ENCODE measurements around the gene ZNF300. TPM values are rescaled to one million over a fixed set of nuclear protein-coding genes. Genes with fewer than 3 reads are reported as not detected.

ZNF300 gene
- total RNA-seq, 1 experiment from 2014 or later: 0.18 TPM

DNA sequence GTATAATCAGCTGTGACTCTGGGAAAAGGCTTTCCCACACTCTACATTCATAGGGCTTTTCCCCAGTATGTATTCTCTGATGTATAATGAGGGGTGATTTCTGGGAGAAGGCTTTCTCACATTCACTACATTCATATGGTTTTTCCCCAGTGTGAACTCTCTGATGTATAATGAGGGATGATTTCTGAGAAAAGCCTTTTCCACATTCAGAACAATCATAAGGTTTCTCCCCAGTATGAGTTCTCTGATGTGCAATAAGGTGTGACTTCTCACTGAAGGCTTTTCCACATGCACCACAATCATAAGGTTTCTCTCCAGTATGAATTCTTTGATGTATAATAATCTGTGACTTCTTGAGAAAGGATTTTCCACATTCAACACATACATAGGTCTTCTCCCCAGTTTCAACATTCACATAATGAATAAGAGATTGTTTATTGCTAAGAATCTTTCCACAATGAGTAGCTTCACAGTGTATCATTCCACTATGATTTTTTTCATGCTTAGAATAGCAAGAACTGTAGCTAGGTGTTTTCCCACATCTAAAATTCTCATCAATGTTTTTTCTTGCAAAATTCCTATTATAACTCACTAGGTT lies 26.7 kb upstream of the ZNF300 start:
- no peak for DNase-seq
- CTCF ChIA-PET: no interaction called here
- H3K4me2 ChIP-seq (ENCODE audit: low read length): no peak overlapping the region

DNA sequence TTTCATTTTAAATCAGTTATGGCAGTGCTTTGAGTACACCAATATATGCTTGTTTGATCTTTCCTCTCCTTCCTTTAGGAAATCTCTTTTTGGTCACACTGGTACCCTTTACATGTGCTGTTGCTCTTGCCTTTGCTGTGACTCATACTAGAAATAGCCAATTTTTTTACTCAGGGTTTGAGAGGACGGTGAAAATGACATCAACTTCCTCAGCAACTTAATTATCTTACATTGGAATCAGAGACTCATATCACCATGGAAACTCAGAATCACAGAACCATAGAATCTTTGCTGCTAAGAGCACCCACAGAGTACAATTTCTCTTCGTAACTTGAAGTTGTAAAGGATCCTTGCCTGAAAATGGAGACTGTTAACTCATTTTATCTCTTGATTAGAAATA lies 13.8 kb upstream of the ZNF300 start:
- intact Hi-C loops (cut with micrococcal nuclease): no loop called here
- POLR2A ChIA-PET (ENCODE audit: unreplicated experiment): interaction anchor here (0.6 kb wide), 1 partner anchor 20 kb away, joined by 10 read pairs; no protein-coding TSS in a partner anchor
- H3K4me2 ChIP-seq (ENCODE audit: low read length): no peak overlapping the region

More for the DNA sequence above, 26.7 kb upstream of the ZNF300 start:
- no TSS peak for BruUV-seq (replicated peaks)
- TF ChIP-seq EZH2phosphoT487 (IDR thresholded peaks at IDR 0.05; ENCODE audit: borderline replicate concordance, low read length) (no peak), EZH2 (IDR thresholded peaks at IDR 0.05; ENCODE audit: low read length, unreplicated experiment) (no peak)
- TF ChIP-seq, protein P1, sequence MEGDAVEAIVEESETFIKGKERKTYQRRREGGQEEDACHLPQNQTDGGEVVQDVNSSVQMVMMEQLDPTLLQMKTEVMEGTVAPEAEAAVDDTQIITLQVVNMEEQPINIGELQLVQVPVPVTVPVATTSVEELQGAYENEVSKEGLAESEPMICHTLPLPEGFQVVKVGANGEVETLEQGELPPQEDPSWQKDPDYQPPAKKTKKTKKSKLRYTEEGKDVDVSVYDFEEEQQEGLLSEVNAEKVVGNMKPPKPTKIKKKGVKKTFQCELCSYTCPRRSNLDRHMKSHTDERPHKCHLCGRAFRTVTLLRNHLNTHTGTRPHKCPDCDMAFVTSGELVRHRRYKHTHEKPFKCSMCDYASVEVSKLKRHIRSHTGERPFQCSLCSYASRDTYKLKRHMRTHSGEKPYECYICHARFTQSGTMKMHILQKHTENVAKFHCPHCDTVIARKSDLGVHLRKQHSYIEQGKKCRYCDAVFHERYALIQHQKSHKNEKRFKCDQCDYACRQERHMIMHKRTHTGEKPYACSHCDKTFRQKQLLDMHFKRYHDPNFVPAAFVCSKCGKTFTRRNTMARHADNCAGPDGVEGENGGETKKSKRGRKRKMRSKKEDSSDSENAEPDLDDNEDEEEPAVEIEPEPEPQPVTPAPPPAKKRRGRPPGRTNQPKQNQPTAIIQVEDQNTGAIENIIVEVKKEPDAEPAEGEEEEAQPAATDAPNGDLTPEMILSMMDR (conservative IDR thresholded peaks at IDR 0.05; ENCODE audit: low read depth, low read length): no peak
- no peaks in the 10 kb centered on the region for H3K27me3 ChIP-seq (ENCODE audit: low read length)
- peaks cover 7% of the 10 kb centered on the region; the same call in 1 of the 2 replicates for H3K36me3 ChIP-seq (ENCODE audit: low read depth, low read length)
- no peak for ATAC-seq
- H2AFZ ChIP-seq (ENCODE audit: low read length): no peak overlapping the region
- H3K9me3 ChIP-seq (ENCODE audit: low read length): peaks cover 69% of the 10 kb centered on the region
- no peak overlapping the region for H3K4me3 ChIP-seq (ENCODE audit: low read length)
- intact Hi-C loops (cut with micrococcal nuclease): no loop called here
- H3K4me1 ChIP-seq (ENCODE audit: insufficient read depth, low read length): no peaks in the 10 kb centered on the region
- POLR2A ChIA-PET (ENCODE audit: unreplicated experiment): no interaction called here
- H3K9ac ChIP-seq (ENCODE audit: low read length): no peak overlapping the region
- H3K27ac ChIP-seq (ENCODE audit: low read length): no peak overlapping the region
- H4K20me1 ChIP-seq (ENCODE audit: low read length): no peaks in the 10 kb centered on the region
- H3F3A ChIP-seq (ENCODE audit: low read length, unreplicated experiment): no peaks in the 10 kb centered on the region
- no peaks in the 10 kb centered on the region for H3K9me2 ChIP-seq (replicated peaks; ENCODE audit: low read length)
- H3K79me2 ChIP-seq (ENCODE audit: low read length): no peaks in the 10 kb centered on the region

More for the DNA sequence above, 13.8 kb upstream of the ZNF300 start:
- Histone ChIP-seq H3K9me3 (ENCODE audit: low read length) (peaks cover 32% of the 10 kb centered on the region), H3K9me2 (replicated peaks; ENCODE audit: low read length) (no peaks in the 10 kb centered on the region), H3K4me1 (ENCODE audit: insufficient read depth, low read length) (no peaks in the 10 kb centered on the region), H4K20me1 (ENCODE audit: low read length) (no peaks in the 10 kb centered on the region), H3K27ac (ENCODE audit: low read length) (no peak overlapping the region), H3K4me3 (ENCODE audit: low read length) (no peak overlapping the region), H3K27me3 (ENCODE audit: low read length) (no peaks in the 10 kb centered on the region), H3F3A (ENCODE audit: low read length, unreplicated experiment) (no peaks in the 10 kb centered on the region), H3K9ac (ENCODE audit: low read length) (no peak overlapping the region), H3K36me3 (ENCODE audit: low read depth, low read length) (no peaks in the 10 kb centered on the region), H2AFZ (ENCODE audit: low read length) (no peak overlapping the region), H3K79me2 (ENCODE audit: low read length) (no peaks in the 10 kb centered on the region)
- TF ChIP-seq EZH2phosphoT487 (IDR thresholded peaks at IDR 0.05; ENCODE audit: borderline replicate concordance, low read length) (no peak), EZH2 (IDR thresholded peaks at IDR 0.05; ENCODE audit: low read length, unreplicated experiment) (no peak)
- TF ChIP-seq, protein P1 (conservative IDR thresholded peaks at IDR 0.05; ENCODE audit: low read depth, low read length): no peak
- CTCF ChIA-PET: no interaction called here
- DNase-seq (no peak), ATAC-seq (no peak)
- BruUV-seq (replicated peaks): no TSS peak

All from PC-3 (cell line).